Measurements from ENCODE around the gene SPATA6.

DNA sequence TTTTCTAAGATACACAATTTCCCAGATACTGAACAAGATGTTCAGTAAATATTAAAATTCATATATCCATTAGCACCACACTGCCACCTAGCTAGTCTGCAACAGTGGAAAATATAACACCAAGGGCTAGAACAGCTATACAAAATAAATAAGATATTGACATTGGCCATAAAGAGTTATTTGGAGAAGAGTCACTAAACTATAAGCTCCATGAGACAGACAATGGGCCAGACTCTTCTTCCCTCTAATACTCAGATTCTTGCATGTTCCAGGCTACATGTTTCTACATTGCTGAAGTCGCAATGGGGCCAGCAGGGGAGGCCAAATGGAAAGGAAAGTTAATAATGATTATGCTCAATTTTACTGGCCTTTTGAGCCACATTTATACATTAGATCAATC lies 21.5 kb downstream of the SPATA6 start:
- TF ChIP-seq, protein P1, sequence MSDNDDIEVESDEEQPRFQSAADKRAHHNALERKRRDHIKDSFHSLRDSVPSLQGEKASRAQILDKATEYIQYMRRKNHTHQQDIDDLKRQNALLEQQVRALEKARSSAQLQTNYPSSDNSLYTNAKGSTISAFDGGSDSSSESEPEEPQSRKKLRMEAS (IDR thresholded peaks at IDR 0.05) = no peak
- TF ChIP-seq, protein P2, sequence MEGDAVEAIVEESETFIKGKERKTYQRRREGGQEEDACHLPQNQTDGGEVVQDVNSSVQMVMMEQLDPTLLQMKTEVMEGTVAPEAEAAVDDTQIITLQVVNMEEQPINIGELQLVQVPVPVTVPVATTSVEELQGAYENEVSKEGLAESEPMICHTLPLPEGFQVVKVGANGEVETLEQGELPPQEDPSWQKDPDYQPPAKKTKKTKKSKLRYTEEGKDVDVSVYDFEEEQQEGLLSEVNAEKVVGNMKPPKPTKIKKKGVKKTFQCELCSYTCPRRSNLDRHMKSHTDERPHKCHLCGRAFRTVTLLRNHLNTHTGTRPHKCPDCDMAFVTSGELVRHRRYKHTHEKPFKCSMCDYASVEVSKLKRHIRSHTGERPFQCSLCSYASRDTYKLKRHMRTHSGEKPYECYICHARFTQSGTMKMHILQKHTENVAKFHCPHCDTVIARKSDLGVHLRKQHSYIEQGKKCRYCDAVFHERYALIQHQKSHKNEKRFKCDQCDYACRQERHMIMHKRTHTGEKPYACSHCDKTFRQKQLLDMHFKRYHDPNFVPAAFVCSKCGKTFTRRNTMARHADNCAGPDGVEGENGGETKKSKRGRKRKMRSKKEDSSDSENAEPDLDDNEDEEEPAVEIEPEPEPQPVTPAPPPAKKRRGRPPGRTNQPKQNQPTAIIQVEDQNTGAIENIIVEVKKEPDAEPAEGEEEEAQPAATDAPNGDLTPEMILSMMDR (IDR thresholded peaks at IDR 0.05; ENCODE audit: low read depth, low read length, missing input control) = no peak
- no peak for TF ChIP-seq HNF4A (conservative IDR thresholded peaks at IDR 0.05)
- TF ChIP-seq, protein P3, sequence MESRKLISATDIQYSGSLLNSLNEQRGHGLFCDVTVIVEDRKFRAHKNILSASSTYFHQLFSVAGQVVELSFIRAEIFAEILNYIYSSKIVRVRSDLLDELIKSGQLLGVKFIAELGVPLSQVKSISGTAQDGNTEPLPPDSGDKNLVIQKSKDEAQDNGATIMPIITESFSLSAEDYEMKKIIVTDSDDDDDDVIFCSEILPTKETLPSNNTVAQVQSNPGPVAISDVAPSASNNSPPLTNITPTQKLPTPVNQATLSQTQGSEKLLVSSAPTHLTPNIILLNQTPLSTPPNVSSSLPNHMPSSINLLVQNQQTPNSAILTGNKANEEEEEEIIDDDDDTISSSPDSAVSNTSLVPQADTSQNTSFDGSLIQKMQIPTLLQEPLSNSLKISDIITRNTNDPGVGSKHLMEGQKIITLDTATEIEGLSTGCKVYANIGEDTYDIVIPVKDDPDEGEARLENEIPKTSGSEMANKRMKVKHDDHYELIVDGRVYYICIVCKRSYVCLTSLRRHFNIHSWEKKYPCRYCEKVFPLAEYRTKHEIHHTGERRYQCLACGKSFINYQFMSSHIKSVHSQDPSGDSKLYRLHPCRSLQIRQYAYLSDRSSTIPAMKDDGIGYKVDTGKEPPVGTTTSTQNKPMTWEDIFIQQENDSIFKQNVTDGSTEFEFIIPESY (IDR thresholded peaks at IDR 0.05) = no peak
- TF ChIP-seq, protein P4, sequence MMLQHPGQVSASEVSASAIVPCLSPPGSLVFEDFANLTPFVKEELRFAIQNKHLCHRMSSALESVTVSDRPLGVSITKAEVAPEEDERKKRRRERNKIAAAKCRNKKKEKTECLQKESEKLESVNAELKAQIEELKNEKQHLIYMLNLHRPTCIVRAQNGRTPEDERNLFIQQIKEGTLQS (IDR thresholded peaks at IDR 0.05) = no peak

Data from liver (tissue), 3 donors.